ENCODE data around the gene FAM53B.
A peak's percentile ranks its signal among the peaks of the same experiment; 100 is the strongest.

DNA sequence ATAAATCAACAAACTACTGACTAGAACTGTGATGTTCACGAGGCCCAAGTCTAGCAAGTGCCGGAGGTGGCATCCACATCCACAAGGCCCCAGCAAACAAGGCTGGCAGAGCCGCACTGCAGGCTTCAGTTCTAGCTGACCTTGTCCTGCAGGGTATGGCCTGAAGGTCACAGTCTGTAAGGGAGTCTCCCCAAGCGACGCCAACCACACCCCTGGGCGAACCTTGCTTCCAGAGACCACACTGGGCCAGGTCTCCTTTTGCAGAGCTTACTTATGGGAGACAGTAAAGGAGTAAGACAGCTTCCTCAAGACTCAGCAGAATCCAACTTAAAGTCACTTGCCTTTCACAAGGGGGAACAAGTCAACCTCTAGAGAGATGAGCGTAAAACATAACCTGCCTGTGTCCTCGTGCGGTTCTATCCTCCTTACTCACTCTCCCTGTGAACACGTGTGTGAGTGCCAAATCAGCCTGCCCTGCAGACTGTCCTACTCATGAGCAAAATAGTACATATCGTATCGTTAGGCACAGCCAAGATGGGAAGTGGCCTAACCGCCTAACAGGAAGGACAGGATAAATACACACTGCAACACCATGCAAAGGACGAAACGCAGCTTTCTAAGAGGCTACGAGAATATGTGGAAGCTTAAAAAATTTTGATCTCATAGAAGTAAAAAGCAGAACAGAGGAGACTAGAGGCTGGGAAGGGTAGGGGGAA lies 22.7 kb downstream of the FAM53B start:
- TF ChIP-seq, protein P1, sequence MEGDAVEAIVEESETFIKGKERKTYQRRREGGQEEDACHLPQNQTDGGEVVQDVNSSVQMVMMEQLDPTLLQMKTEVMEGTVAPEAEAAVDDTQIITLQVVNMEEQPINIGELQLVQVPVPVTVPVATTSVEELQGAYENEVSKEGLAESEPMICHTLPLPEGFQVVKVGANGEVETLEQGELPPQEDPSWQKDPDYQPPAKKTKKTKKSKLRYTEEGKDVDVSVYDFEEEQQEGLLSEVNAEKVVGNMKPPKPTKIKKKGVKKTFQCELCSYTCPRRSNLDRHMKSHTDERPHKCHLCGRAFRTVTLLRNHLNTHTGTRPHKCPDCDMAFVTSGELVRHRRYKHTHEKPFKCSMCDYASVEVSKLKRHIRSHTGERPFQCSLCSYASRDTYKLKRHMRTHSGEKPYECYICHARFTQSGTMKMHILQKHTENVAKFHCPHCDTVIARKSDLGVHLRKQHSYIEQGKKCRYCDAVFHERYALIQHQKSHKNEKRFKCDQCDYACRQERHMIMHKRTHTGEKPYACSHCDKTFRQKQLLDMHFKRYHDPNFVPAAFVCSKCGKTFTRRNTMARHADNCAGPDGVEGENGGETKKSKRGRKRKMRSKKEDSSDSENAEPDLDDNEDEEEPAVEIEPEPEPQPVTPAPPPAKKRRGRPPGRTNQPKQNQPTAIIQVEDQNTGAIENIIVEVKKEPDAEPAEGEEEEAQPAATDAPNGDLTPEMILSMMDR (IDR thresholded peaks at IDR 0.05 in 4 of 5, conservative IDR thresholded peaks at IDR 0.05 in 1 of 5): no peak
- TF ChIP-seq POLR2A (IDR thresholded peaks at IDR 0.05): peak; percentile 64 to 75

All from gastrocnemius medialis (tissue), 4 donors.